K562 (cell line): ENCODE data around the gene PLEKHN1. TPM values are rescaled to one million over a fixed set of nuclear protein-coding genes. Genes with fewer than 3 reads are reported as not detected.

Experiments
- C11orf30 ChIP-seq: fragments of 450-650 bp; IDR thresholded peaks from 2 replicates; pipeline ENCODE4 v1.6.1; 2016; ENCODE audit warnings: low read depth, mild to moderate bottlenecking
- CBX2 ChIP-seq: fragments of 200-600 bp; sonication (generic); IDR thresholded peaks from one replicate; pipeline ENCODE4 v1.6.1; 2012; ENCODE audit warnings: mild to moderate bottlenecking, low read length, inconsistent platforms; ENCODE audit not compliant: insufficient read depth, poor library complexity, severe bottlenecking
- CHD1 ChIP-seq: fragments of 200-600 bp; sonication (generic); IDR thresholded peaks from one replicate; pipeline ENCODE4 v1.6.1; 2012; ENCODE audit warnings: mild to moderate bottlenecking, moderate library complexity, low read length, inconsistent platforms
- CSDE1 ChIP-seq, 2 experiments: fragments of 450-650 bp; IDR thresholded peaks; 2 replicates each; pipeline ENCODE4 v1.6.1; 2016; ENCODE audit warnings: mild to moderate bottlenecking in 1 of 2
- CTBP1 ChIP-seq: fragments of 450-650 bp; IDR thresholded peaks from 2 replicates; pipeline ENCODE4 v1.6.1; 2016; ENCODE audit warnings: borderline replicate concordance
- HINFP ChIP-seq: fragments of 450-650 bp; conservative IDR thresholded peaks from 2 replicates; pipeline ENCODE4 v1.6.1; 2016; ENCODE audit warnings: missing genetic modification characterization, low read depth, mild to moderate bottlenecking, control low read depth, missing compliant biosample characterization
- HNRNPK ChIP-seq: fragments of 200-400 bp; formaldehyde crosslinking; IDR thresholded peaks from one replicate; pipeline ENCODE4 v1.6.1; 2018; ENCODE audit warnings: mild to moderate bottlenecking, low read depth, low read length; ENCODE audit not compliant: poor library complexity, severe bottlenecking
- KDM5B ChIP-seq: fragments of 200-600 bp; sonication (generic); IDR thresholded peaks from 2 replicates; pipeline ENCODE4 v1.6.1; 2012; ENCODE audit warnings: low read depth, mild to moderate bottlenecking, moderate library complexity, low read length, control low read depth, inconsistent platforms; ENCODE audit not compliant: insufficient replicate concordance
- MIER1 ChIP-seq: fragments of 450-650 bp; IDR thresholded peaks from 2 replicates; pipeline ENCODE4 v1.6.1; 2016; ENCODE audit warnings: antibody characterized with exemption, mild to moderate bottlenecking, low read depth
- NFATC3 ChIP-seq: fragments of 450-650 bp; IDR thresholded peaks from 2 replicates; pipeline ENCODE4 v1.6.1; 2017; ENCODE audit warnings: mild to moderate bottlenecking
- NFE2L1 ChIP-seq: fragments of 450-650 bp; IDR thresholded peaks from 2 replicates; pipeline ENCODE4 v1.6.1; 2016; ENCODE audit warnings: missing genetic modification characterization, low read depth, mild to moderate bottlenecking, missing compliant biosample characterization, moderate library complexity, borderline replicate concordance
- SIN3A ChIP-seq, 2 experiments: fragments of 150-350 bp in 1 of 2; IDR thresholded peaks; 2 replicates each; pipeline ENCODE4 v1.6.1; 2011 to 2016; ENCODE audit warnings: borderline replicate concordance in 2 of 2, low read depth in 2 of 2, low read length in 2 of 2, mild to moderate bottlenecking in 2 of 2, moderate library complexity in 2 of 2; ENCODE audit not compliant: control insufficient read depth in 1 of 2
- SMAD4 ChIP-seq: fragments of 250-450 bp; sonication (Bioruptor Pico); conservative IDR thresholded peaks from 2 replicates; pipeline ENCODE4 v1.8.0; 2021; ENCODE audit warnings: inconsistent platforms, mild to moderate bottlenecking, moderate library complexity
- SMARCA4 ChIP-seq: fragments of 450-650 bp; IDR thresholded peaks from 2 replicates; pipeline ENCODE4 v1.6.1; 2016
- YY1 ChIP-seq, 3 experiments: IDR thresholded peaks; 2 replicates each; pipeline ENCODE4 v1.6.1; 2011; ENCODE audit warnings: low read length in 2 of 3, mild to moderate bottlenecking in 2 of 3, moderate library complexity in 2 of 3, borderline replicate concordance in 1 of 3, control low read depth in 1 of 3, low read depth in 1 of 3; ENCODE audit not compliant: insufficient read depth in 3 of 3, insufficient replicate concordance in 2 of 3, control insufficient read depth in 1 of 3, insufficient read length in 1 of 3; ENCODE audit errors: extremely low read depth in 1 of 3
- ZBTB49 ChIP-seq: sonication (generic); formaldehyde crosslinking; IDR thresholded peaks from 2 replicates; pipeline ENCODE4 v1.8.0; 2022; ENCODE audit warnings: missing genetic modification reagents, mild to moderate bottlenecking, borderline replicate concordance
- ZBTB7A ChIP-seq: IDR thresholded peaks from 2 replicates; pipeline ENCODE4 v1.6.1; 2011; ENCODE audit warnings: low read depth, mild to moderate bottlenecking, low read length, moderate library complexity, borderline replicate concordance; ENCODE audit not compliant: control insufficient read depth
- ZC3H4 ChIP-seq: sonication (generic); formaldehyde crosslinking; IDR thresholded peaks from 2 replicates; pipeline ENCODE4 v1.9.0; 2021; ENCODE audit warnings: missing genetic modification reagents, borderline replicate concordance
- ZNF76 ChIP-seq: fragments of 250-450 bp; sonication (Bioruptor Pico); IDR thresholded peaks from 2 replicates; pipeline ENCODE4 v1.4.0; 2020; ENCODE audit warnings: mild to moderate bottlenecking, moderate library complexity, borderline replicate concordance
- ZNF764 ChIP-seq: fragments of 250-450 bp; sonication (Bioruptor Pico); IDR thresholded peaks from 2 replicates; pipeline ENCODE4 v1.4.0; 2020; ENCODE audit warnings: low read depth, mild to moderate bottlenecking, moderate library complexity
- polyA plus RNA-seq, 8 experiments: library from polyadenylated mRNA; depleted of rRNA in 4 of 8; stranded (reverse) in 5 of 8; unstranded in 3 of 8; fragments of >200 nt; fragmentation: Nextera tagmentation in 2 of 8; fragmentation: Illumina TruSeq in 1 of 8; extraction: Ambion mirVana in 2 of 8; extraction: Trizol in 1 of 8; gene quantifications; 2 replicates each; pipeline versions ENCODE4 v1.2.1 to v1.2.3, GENCODE V29; 2011 to 2014; ENCODE audit warnings: inconsistent platforms in 1 of 8, missing spikeins in 1 of 8
- total RNA-seq, 7 experiments: library from RNA; depleted of rRNA in 6 of 7; stranded (reverse); fragments of >200 nt in 6 of 7; fragmentation: Illumina TruSeq in 2 of 7; extraction: Trizol in 2 of 7; gene quantifications; 2 replicates each; pipeline versions ENCODE4 v1.2.1 to v1.2.3, GENCODE V29; 2011 to 2021; ENCODE audit warnings: low replicate concordance in 1 of 7

Gene PLEKHN1
- total and polyA plus RNA-seq, 9 of the 15 experiments (the other 6 are each of a cell fraction or from before 2014, with no cell fraction given) = 0.07 to 1.5 (median 0.13) TPM; not detected in 2

- peak; percentile 89 to 95 for TF ChIP-seq SIN3A (IDR thresholded peaks at IDR 0.05; ENCODE audit: borderline replicate concordance in 2 of 2, control insufficient read depth in 1 of 2, low read depth in 2 of 2, low read length in 2 of 2)
- TF ChIP-seq CTBP1 = 0 out of 2 replicates have a peak, but pooled peaks have one; percentile 14
- TF ChIP-seq YY1 (IDR thresholded peaks at IDR 0.05; ENCODE audit: borderline replicate concordance in 1 of 3, control insufficient read depth in 1 of 3, extremely low read depth in 1 of 3, insufficient read depth in 3 of 3, insufficient read length in 1 of 3, insufficient replicate concordance in 2 of 3, low read depth in 1 of 3, low read length in 2 of 3) = peak; percentile 68 to 95 (median 92)
- no peak for TF ChIP-seq CBX2
- TF ChIP-seq ZBTB7A = peak; percentile 45; the same call in 1 of the 2 replicates
- no peak for TF ChIP-seq ZBTB49 (CRISPR knock-in tag)
- TF ChIP-seq HINFP = no peak
- TF ChIP-seq ZC3H4 (CRISPR knock-in tag) = no peak
- no peak for TF ChIP-seq ZNF764 (CRISPR knock-in tag)
- TF ChIP-seq HNRNPK = peak; percentile 15
- TF ChIP-seq KDM5B = peak; percentile 87
- 0 out of 2 replicates have a peak, but pooled peaks have one; percentile 39 for TF ChIP-seq SMAD4 (CRISPR knock-in tag)
- TF ChIP-seq NFATC3 = no peak
- no peak for TF ChIP-seq NFE2L1 (tag)
- no peak for TF ChIP-seq SMARCA4
- TF ChIP-seq CHD1 = peak; percentile 35
- no peak; the same call in 1 of the 2 replicates for TF ChIP-seq ZNF76
- TF ChIP-seq C11orf30 = peak; percentile 99
- TF ChIP-seq CSDE1 (IDR thresholded peaks at IDR 0.05) = no peak
- TF ChIP-seq MIER1 = no peak
Observed at GRCh38 chr1:958823-959730, 7.2 kb upstream of the PLEKHN1 start, which contains the start of gene NOC2L (continued).
